Hepatocyte (in vitro differentiated cells): ENCODE data around the gene ZBP1. TPM values are rescaled to one million over a fixed set of nuclear protein-coding genes. Genes with fewer than 3 reads are reported as not detected.
A peak's percentile ranks its signal among the peaks of the same experiment; 100 is the strongest.

Source experiments
- DNase-seq: peaks from one replicate; pipeline ENCODE4 v3.0.0-alpha.2; 2016; ENCODE audit warnings: low spot score
- H2AFZ ChIP-seq: fragments of 200-600 bp; sonication (generic); 2 replicates; pipeline ENCODE4 v1.6.0; 2016; ENCODE audit warnings: antibody characterized with exemption, mild to moderate bottlenecking
- H3K27ac ChIP-seq: fragments of 200-600 bp; sonication (generic); 2 replicates; pipeline ENCODE4 v1.5.1; 2016; ENCODE audit warnings: mild to moderate bottlenecking
- H3K27me3 ChIP-seq: fragments of 200-600 bp; sonication (generic); 2 replicates; pipeline ENCODE4 v1.6.1; 2016
- H3K36me3 ChIP-seq: fragments of 200-600 bp; sonication (generic); replicated peaks from 2 replicates; pipeline ENCODE4 v1.5.1; 2016; ENCODE audit warnings: low read depth; ENCODE audit not compliant: insufficient read depth
- H3K4me1 ChIP-seq: fragments of 200-600 bp; sonication (generic); 2 replicates; pipeline ENCODE4 v1.5.1; 2016; ENCODE audit warnings: mild to moderate bottlenecking, moderate library complexity; ENCODE audit not compliant: insufficient read depth
- H3K4me2 ChIP-seq: fragments of 200-600 bp; sonication (generic); 2 replicates; pipeline ENCODE4 v1.6.0; 2016
- H3K4me3 ChIP-seq: fragments of 200-600 bp; sonication (generic); 2 replicates; pipeline ENCODE4 v1.5.1; 2016; ENCODE audit warnings: mild to moderate bottlenecking
- H3K79me2 ChIP-seq: fragments of 200-600 bp; sonication (generic); 2 replicates; pipeline ENCODE4 v1.6.0; 2017; ENCODE audit warnings: mild to moderate bottlenecking
- H3K9me2 ChIP-seq: fragments of 200-600 bp; sonication (generic); replicated peaks from 2 replicates; pipeline ENCODE4 v1.6.0; 2017; ENCODE audit warnings: mild to moderate bottlenecking; ENCODE audit not compliant: insufficient read depth
- H3K9me3 ChIP-seq: fragments of 200-600 bp; sonication (generic); 2 replicates; pipeline ENCODE4 v1.5.1; 2016; ENCODE audit warnings: low read depth, mild to moderate bottlenecking
- H4K20me1 ChIP-seq: fragments of 200-600 bp; sonication (generic); 2 replicates; pipeline ENCODE4 v1.6.0; 2016; ENCODE audit warnings: mild to moderate bottlenecking; ENCODE audit not compliant: insufficient read depth, poor library complexity, severe bottlenecking
- EZH2 ChIP-seq: fragments of 200-600 bp; sonication (generic); IDR thresholded peaks from 2 replicates; pipeline ENCODE4 v1.6.1; 2016; ENCODE audit warnings: antibody characterized with exemption, mild to moderate bottlenecking, borderline replicate concordance
- EZH2phosphoT487 ChIP-seq: fragments of 200-600 bp; sonication (generic); IDR thresholded peaks from one replicate; pipeline ENCODE4 v1.6.1; 2018; ENCODE audit warnings: antibody characterized with exemption, mild to moderate bottlenecking, low read depth, moderate library complexity; ENCODE audit not compliant: unreplicated experiment, severe bottlenecking
- WGBS: methylation state at CpG from one replicate; pipeline ENCODE4 v1.1.6; 2016; ENCODE audit warnings: low lambda C conversion rate; ENCODE audit errors: missing lambda C conversion rate; 5-methylcytosine and 5-hydroxymethylcytosine counted together
- polyA plus RNA-seq: library from polyadenylated mRNA; unstranded; fragments of >200 nt; fragmentation: Nextera tagmentation; extraction: Ambion mirVana; gene quantifications from 2 replicates; pipeline ENCODE4 v1.2.1, GENCODE V29; 2016
- total RNA-seq: library from RNA; depleted of rRNA; stranded (reverse); fragments of >200 nt; gene quantifications from 2 replicates; pipeline ENCODE4 v1.2.3, GENCODE V29; 2014
- TF ChIP-seq, protein P1 (sequence below): fragments of 200-600 bp; sonication (generic); IDR thresholded peaks from 2 replicates; pipeline ENCODE4 v1.5.1; 2016; ENCODE audit warnings: antibody characterized with exemption, mild to moderate bottlenecking; ENCODE audit not compliant: poor library complexity

Gene ZBP1
- total and polyA plus RNA-seq, 2 experiments from 2014 or later: not detected

DNA sequence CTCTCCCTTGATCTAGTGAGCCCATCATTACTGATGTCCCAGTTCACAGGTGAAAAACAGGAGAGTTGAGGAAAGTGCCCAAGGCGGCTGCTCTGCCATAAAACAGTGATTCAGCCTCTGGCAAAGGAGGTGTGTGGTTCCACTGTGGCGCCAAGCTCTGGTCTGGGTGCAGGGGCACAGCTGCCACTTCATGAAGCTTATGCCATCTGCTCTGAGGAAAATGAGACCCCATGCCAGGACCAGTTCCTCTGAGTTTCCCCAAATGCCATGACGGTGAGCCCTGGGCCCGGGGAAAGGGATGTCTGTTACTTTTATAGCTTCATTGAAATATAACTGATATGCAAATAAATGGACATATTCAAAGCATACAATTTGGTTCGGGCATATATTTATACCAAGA lies 33.7 kb upstream of the ZBP1 start:
- TF ChIP-seq EZH2: no peak
- TF ChIP-seq, protein P1, sequence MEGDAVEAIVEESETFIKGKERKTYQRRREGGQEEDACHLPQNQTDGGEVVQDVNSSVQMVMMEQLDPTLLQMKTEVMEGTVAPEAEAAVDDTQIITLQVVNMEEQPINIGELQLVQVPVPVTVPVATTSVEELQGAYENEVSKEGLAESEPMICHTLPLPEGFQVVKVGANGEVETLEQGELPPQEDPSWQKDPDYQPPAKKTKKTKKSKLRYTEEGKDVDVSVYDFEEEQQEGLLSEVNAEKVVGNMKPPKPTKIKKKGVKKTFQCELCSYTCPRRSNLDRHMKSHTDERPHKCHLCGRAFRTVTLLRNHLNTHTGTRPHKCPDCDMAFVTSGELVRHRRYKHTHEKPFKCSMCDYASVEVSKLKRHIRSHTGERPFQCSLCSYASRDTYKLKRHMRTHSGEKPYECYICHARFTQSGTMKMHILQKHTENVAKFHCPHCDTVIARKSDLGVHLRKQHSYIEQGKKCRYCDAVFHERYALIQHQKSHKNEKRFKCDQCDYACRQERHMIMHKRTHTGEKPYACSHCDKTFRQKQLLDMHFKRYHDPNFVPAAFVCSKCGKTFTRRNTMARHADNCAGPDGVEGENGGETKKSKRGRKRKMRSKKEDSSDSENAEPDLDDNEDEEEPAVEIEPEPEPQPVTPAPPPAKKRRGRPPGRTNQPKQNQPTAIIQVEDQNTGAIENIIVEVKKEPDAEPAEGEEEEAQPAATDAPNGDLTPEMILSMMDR: no peak
- no peak for TF ChIP-seq EZH2phosphoT487
- 71% methylated on average over 5 of the region's 5 CpGs for WGBS

DNA sequence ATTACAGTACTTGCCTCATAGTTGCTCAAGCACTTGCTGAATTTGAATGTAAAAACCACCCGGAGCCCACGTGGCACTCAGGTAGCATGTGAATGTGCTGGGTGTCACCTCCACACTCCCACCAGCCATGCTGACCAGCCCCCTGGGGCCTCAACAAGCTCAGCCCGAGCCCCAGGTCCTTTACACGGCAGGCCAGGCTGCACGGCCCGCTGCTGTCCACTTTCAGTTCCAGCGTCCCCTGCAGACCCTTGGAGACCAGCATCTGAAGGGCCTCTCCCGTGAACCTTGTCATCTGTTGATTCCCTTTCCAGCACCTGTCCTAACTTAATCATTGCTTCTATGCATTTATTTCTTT lies 33.3 kb upstream of the ZBP1 start:
- no peak for TF ChIP-seq EZH2
- TF ChIP-seq EZH2phosphoT487: no peak
- TF ChIP-seq, protein P1: no peak
- no peaks in the 10 kb centered on the region for H3K36me3 ChIP-seq

More for the DNA sequence above, 33.7 kb upstream of the ZBP1 start:
- Histone ChIP-seq H3K4me1 (peaks cover 3% of the 10 kb centered on the region), H3K27me3 (no peaks in the 10 kb centered on the region), H3K9me3 (no peaks in the 10 kb centered on the region), H3K27ac (no peak overlapping the region), H3K4me3 (no peak overlapping the region), H2AFZ (no peak overlapping the region), H3K4me2 (no peak overlapping the region), H3K9me2 (no peaks in the 10 kb centered on the region), H3K36me3 (no peaks in the 10 kb centered on the region), H4K20me1 (no peaks in the 10 kb centered on the region), H3K79me2 (no peaks in the 10 kb centered on the region)
- DNase-seq: peak; percentile 1

DNA sequence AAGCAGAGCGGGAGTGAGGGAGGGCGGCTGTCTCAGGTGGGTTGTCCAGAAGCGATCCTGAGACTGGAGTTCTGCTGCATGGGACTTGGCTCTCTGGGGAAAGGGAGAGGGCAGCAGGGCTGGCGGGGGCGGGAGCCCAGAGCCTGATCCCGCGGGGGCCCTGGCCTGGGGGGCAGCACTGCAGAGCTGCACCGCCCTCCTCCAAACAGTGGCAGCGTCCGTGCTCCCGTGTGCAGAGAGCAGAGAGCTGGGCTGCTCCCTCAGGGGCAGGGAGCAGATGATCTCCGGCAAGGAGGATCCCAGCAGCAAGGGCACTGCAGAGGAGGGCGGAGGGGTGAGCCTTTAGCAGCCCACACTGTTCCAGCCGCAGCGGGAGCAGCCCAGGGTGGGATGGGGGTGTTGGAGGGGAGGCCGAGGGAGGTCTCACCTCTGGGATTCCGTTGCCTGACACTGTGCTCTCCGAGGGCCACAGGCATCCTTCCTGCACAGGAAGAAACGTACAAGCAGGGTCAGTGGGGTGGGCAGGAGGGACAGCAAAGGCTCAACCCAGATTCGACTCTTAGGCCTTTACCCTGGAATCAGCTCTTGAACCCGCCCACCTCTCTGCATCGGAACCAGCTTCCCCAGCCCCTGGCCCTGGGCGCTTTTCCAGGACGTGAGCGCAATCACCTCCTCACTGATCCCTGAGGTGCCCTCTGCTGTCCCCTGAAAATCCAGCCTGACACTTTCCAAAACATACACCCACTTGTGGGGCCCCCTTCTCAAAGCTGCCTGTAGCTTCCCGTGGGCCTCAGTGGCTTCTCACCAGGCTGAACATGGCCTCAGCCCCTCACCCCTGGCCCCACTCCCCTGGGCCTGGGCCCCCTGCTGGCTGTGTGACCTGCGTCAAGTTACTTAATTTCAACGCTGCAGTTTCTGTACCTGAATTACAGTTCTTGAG lies 32.6 kb upstream of the ZBP1 start:
- DNase-seq: peak; percentile 3
- no peak overlapping the region for H3K4me2 ChIP-seq
- H3K79me2 ChIP-seq: no peaks in the 10 kb centered on the region
- 90% methylated on average over 24 of the region's 28 CpGs for WGBS
- H3K27me3 ChIP-seq: no peaks in the 10 kb centered on the region
- TF ChIP-seq EZH2 (no peak), EZH2phosphoT487 (no peak)
- TF ChIP-seq, protein P1: no peak
- no peak overlapping the region for H3K4me3 ChIP-seq
- no peaks in the 10 kb centered on the region for H4K20me1 ChIP-seq
- H3K27ac ChIP-seq: no peak overlapping the region
- H3K9me3 ChIP-seq: no peaks in the 10 kb centered on the region
- no peaks in the 10 kb centered on the region for H3K36me3 ChIP-seq
- H3K4me1 ChIP-seq: peaks cover 3% of the 10 kb centered on the region
- no peaks in the 10 kb centered on the region for H3K9me2 ChIP-seq
- no peak overlapping the region for H2AFZ ChIP-seq

More for the DNA sequence above, 33.3 kb upstream of the ZBP1 start:
- Histone ChIP-seq H2AFZ (no peak overlapping the region), H3K9me3 (no peaks in the 10 kb centered on the region), H4K20me1 (no peaks in the 10 kb centered on the region), H3K27me3 (no peaks in the 10 kb centered on the region), H3K4me2 (no peak overlapping the region), H3K27ac (no peak overlapping the region), H3K9me2 (no peaks in the 10 kb centered on the region), H3K79me2 (no peaks in the 10 kb centered on the region), H3K4me3 (no peak overlapping the region), H3K4me1 (peaks cover 3% of the 10 kb centered on the region)
- DNase-seq: peak; percentile 3
- WGBS: 94% methylated on average over 8 of the region's 8 CpGs
